Measurements from ENCODE around the gene ATP8A2.

- TF ChIP-seq POLR2A (IDR thresholded peaks at IDR 0.05) (no peak), CTCF (IDR thresholded peaks at IDR 0.05) (no peak)
Observed at GRCh38 chr13:26054896-26055295, 683.1 kb downstream of the ATP8A2 start.
